HCT116 (cell line): Measurements from ENCODE around the gene ZEB2. TPM values are rescaled to one million over a fixed set of nuclear protein-coding genes. Genes with fewer than 3 reads are reported as not detected.

Source experiments
- ATAC-seq: fragments of 200-7000 bp; cut with Tn5 transposase; 2 replicates; pipeline ENCODE4 v1.9.1; 2020; ENCODE audit warnings: mild to moderate bottlenecking, moderate library complexity
- BruUV-seq: library from RNA; stranded (reverse); fragments of 400-500 nt; replicated peaks from 2 replicates; lab custom pipeline; 2021; lab: Mats Ljungman, UMichigan
- CTCF ChIA-PET: fragments of 300-600 bp; sonication (Branson Sonifier 250); formaldehyde crosslinking; loops from one replicate; lab custom pipeline; 2021; ENCODE audit warnings: antibody characterized with exemption; lab: Charles Lee
- POLR2A ChIA-PET: fragments of 300-600, 350-600 bp; sonication (Branson Sonifier 250); formaldehyde crosslinking; loops from one replicate; lab custom pipeline; 2021; ENCODE audit warnings: antibody characterized with exemption; lab: Charles Lee
- RAD21 ChIA-PET, 2 experiments: fragments of 300-600 bp; sonication (Branson Sonifier 250); formaldehyde crosslinking; loops; one replicate each; lab custom pipeline; 2023; ENCODE audit warnings: low total read pairs in 2 of 2; ENCODE audit not compliant: uncharacterized antibody in 2 of 2, unreplicated experiment in 2 of 2, low non-redundant PET in 1 of 2; lab: Charles Lee
- DNase-seq: peaks from one replicate; pipeline ENCODE4 v3.0.0-alpha.2; 2010; ENCODE audit warnings: low read depth, low spot score
- H2AFZ ChIP-seq: fragments of 200-600 bp; shearing (Covaris generic), sonication (generic); 2 replicates; pipeline ENCODE4 v1.6.1; 2017; ENCODE audit warnings: low read depth, mixed run types, mixed read lengths, antibody characterized with exemption, low read length; ENCODE audit not compliant: poor library complexity, severe bottlenecking
- H3K27ac ChIP-seq: 2 replicates; pipeline ENCODE4 v1.5.1; 2012; ENCODE audit warnings: low read depth, low read length
- H3K27me3 ChIP-seq: fragments of 200-600 bp; sonication (generic); 2 replicates; pipeline ENCODE4 v1.6.1; 2016; ENCODE audit warnings: mixed run types, low read length, mixed read lengths; ENCODE audit not compliant: insufficient read depth
- H3K36me3 ChIP-seq, 2 experiments: fragments of 200-500 bp in 1 of 2; fragments of 200-600 bp in 1 of 2; sonication (Bioruptor generic) in 1 of 2; sonication (generic) in 1 of 2; 2 replicates each; pipeline versions ENCODE4 v1.5.1 to v1.6.1; 2014 to 2016; ENCODE audit warnings: low read length in 2 of 2, inconsistent platforms in 1 of 2, mixed read lengths in 1 of 2, mixed run types in 1 of 2; ENCODE audit not compliant: insufficient read depth in 2 of 2, control insufficient read depth in 1 of 2
- H3K4me1 ChIP-seq, 2 experiments: fragments of 200-600 bp in 1 of 2; sonication (generic) in 1 of 2; 2 replicates each; pipeline versions ENCODE4 v1.5.1 to v1.6.1; 2012 to 2017; ENCODE audit warnings: low read length in 2 of 2, inconsistent platforms in 1 of 2, mild to moderate bottlenecking in 1 of 2, mixed read lengths in 1 of 2, mixed run types in 1 of 2, moderate library complexity in 1 of 2; ENCODE audit not compliant: insufficient read depth in 2 of 2, control insufficient read depth in 1 of 2
- H3K4me2 ChIP-seq: fragments of 200-600 bp; sonication (generic); 2 replicates; pipeline ENCODE4 v1.6.1; 2017; ENCODE audit warnings: mixed run types, low read length, mixed read lengths
- H3K4me3 ChIP-seq, 2 experiments: fragments of 200-600 bp in 1 of 2; sonication (generic) in 1 of 2; replicated peaks in 1 of 2; 2 replicates each; pipeline ENCODE4 v1.5.1; 2011 to 2016; ENCODE audit warnings: low read length in 2 of 2, control low read depth in 1 of 2, low read depth in 1 of 2, mild to moderate bottlenecking in 1 of 2, mixed read lengths in 1 of 2, mixed run types in 1 of 2
- H3K79me2 ChIP-seq: fragments of 200-600 bp; sonication (generic); 2 replicates; pipeline ENCODE4 v1.6.1; 2017; ENCODE audit warnings: mild to moderate bottlenecking, mixed run types, low read length, moderate library complexity, mixed read lengths; ENCODE audit not compliant: insufficient read depth
- H3K9ac ChIP-seq: fragments of 200-600 bp; sonication (generic); 2 replicates; pipeline ENCODE4 v1.6.1; 2016; ENCODE audit warnings: low read length, mixed read lengths
- H3K9me2 ChIP-seq: fragments of 200-600 bp; sonication (generic), shearing (Covaris generic); 2 replicates; pipeline ENCODE4 v1.6.1; 2017; ENCODE audit warnings: mixed run types, mild to moderate bottlenecking, moderate library complexity; ENCODE audit not compliant: insufficient read depth
- H3K9me3 ChIP-seq, 2 experiments: fragments of 200-500 bp in 1 of 2; fragments of 200-600 bp in 1 of 2; sonication (Bioruptor generic) in 1 of 2; sonication (generic) in 1 of 2; 2 replicates each; pipeline ENCODE4 v1.6.1; 2014 to 2017; ENCODE audit warnings: low read length in 2 of 2, mixed read lengths in 2 of 2, inconsistent platforms in 1 of 2, low read depth in 1 of 2, mild to moderate bottlenecking in 1 of 2, mixed run types in 1 of 2, moderate library complexity in 1 of 2; ENCODE audit not compliant: control insufficient read depth in 1 of 2, insufficient read depth in 1 of 2
- H4K20me1 ChIP-seq: fragments of 200-600 bp; sonication (generic), shearing (Covaris generic); 2 replicates; pipeline ENCODE4 v1.6.1; 2017; ENCODE audit warnings: mixed run types, mild to moderate bottlenecking, moderate library complexity; ENCODE audit not compliant: insufficient read depth
- ATF3 ChIP-seq: IDR thresholded peaks from 2 replicates; pipeline ENCODE4 v1.6.1; 2012
- CBX3 ChIP-seq: IDR thresholded peaks from 2 replicates; pipeline ENCODE4 v1.6.1; 2012; ENCODE audit warnings: low read depth
- CTCF ChIP-seq, 3 experiments: fragments of 200-600 bp in 1 of 3; sonication (generic) in 1 of 3; IDR thresholded peaks in 2 of 3; conservative IDR thresholded peaks in 1 of 3; 2 replicates each; pipeline ENCODE4 v1.5.1; 2012 to 2017; ENCODE audit warnings: low read depth in 2 of 3, low read length in 2 of 3, antibody characterized with exemption in 1 of 3, borderline replicate concordance in 1 of 3, control low read depth in 1 of 3, mild to moderate bottlenecking in 1 of 3, mixed read lengths in 1 of 3, mixed run types in 1 of 3, moderate library complexity in 1 of 3; ENCODE audit not compliant: insufficient read depth in 1 of 3
- EGR1 ChIP-seq: IDR thresholded peaks from 2 replicates; pipeline ENCODE4 v1.6.1; 2012; ENCODE audit warnings: low read depth
- ELF1 ChIP-seq: IDR thresholded peaks from 2 replicates; pipeline ENCODE4 v1.6.1; 2012; ENCODE audit warnings: low read depth, borderline replicate concordance
- EZH2 ChIP-seq: fragments of 200-600 bp; sonication (generic); IDR thresholded peaks from 2 replicates; pipeline ENCODE4 v1.6.1; 2017; ENCODE audit warnings: antibody characterized with exemption, mixed run types
- EZH2phosphoT487 ChIP-seq: fragments of 200-600 bp; IDR thresholded peaks from 2 replicates; pipeline ENCODE4 v1.6.1; 2018; ENCODE audit warnings: antibody characterized with exemption, borderline replicate concordance
- JUND ChIP-seq: IDR thresholded peaks from 2 replicates; pipeline ENCODE4 v1.6.1; 2012
- MAX ChIP-seq: IDR thresholded peaks from 2 replicates; pipeline ENCODE4 v1.6.1; 2012
- REST ChIP-seq: IDR thresholded peaks from 2 replicates; pipeline ENCODE4 v1.6.1; 2012; ENCODE audit warnings: low read depth
- SIN3A ChIP-seq: IDR thresholded peaks from 2 replicates; pipeline ENCODE4 v1.6.1; 2012; ENCODE audit warnings: low read depth
- SP1 ChIP-seq: IDR thresholded peaks from 2 replicates; pipeline ENCODE4 v1.6.1; 2012; ENCODE audit warnings: low read depth
- TCF7L2 ChIP-seq: IDR thresholded peaks from 2 replicates; pipeline ENCODE4 v1.7.0; 2011; ENCODE audit warnings: borderline replicate concordance, inconsistent platforms; ENCODE audit not compliant: insufficient read depth, insufficient read length; ENCODE audit errors: extremely low read depth
- YY1 ChIP-seq: IDR thresholded peaks from 2 replicates; pipeline ENCODE4 v1.6.1; 2011; ENCODE audit warnings: low read length, low read depth, moderate library complexity, mild to moderate bottlenecking; ENCODE audit not compliant: insufficient replicate concordance; ENCODE audit errors: extremely low read depth
- ZBTB33 ChIP-seq: IDR thresholded peaks from 2 replicates; pipeline ENCODE4 v1.6.1; 2011; ENCODE audit warnings: mild to moderate bottlenecking, low read length, moderate library complexity; ENCODE audit not compliant: insufficient replicate concordance; ENCODE audit errors: extremely low read depth
- ZFX ChIP-seq: fragments of 450-650 bp; IDR thresholded peaks from 2 replicates; pipeline ENCODE4 v1.6.1; 2017
- intact Hi-C: fragments of 100-400 bp; cut with micrococcal nuclease; formaldehyde crosslinking; loops from 2 replicates; pipeline ENCODE4 v1.10.0; 2022
- total RNA-seq: library from RNA; stranded (reverse); gene quantifications from one replicate; pipeline ENCODE4 v1.2.1, GENCODE V29; 2021; ENCODE audit not compliant: unreplicated experiment

Gene ZEB2
- total RNA-seq, 1 experiment from 2014 or later, result 0.81 TPM

GRCh38 chr2:144419218-144419617 is 100.7 kb downstream of the ZEB2 start:
- no peaks in the 10 kb centered on the region for H3K9me3 ChIP-seq
- H3K9me2 ChIP-seq, result no peaks in the 10 kb centered on the region
- H3K4me3 ChIP-seq, result no peak overlapping the region
- no peak overlapping the region for H3K4me2 ChIP-seq
- H4K20me1 ChIP-seq, result no peaks in the 10 kb centered on the region
- ChIA-PET CTCF (no interaction called here), RAD21 (no interaction called here), POLR2A (no interaction called here)
- TF ChIP-seq EZH2 (no peak), YY1 (no peak), SIN3A (no peak), ATF3 (no peak), ZBTB33 (no peak), SP1 (no peak), ZFX (no peak), MAX (no peak), CTCF (IDR thresholded peaks at IDR 0.05 in 2 of 3, conservative IDR thresholded peaks at IDR 0.05 in 1 of 3; ENCODE audit: borderline replicate concordance in 1 of 3, insufficient read depth in 1 of 3, low read depth in 2 of 3, low read length in 2 of 3) (no peak), ELF1 (no peak), EZH2phosphoT487 (no peak), TCF7L2 (no peak), EGR1 (no peak), JUND (no peak), CBX3 (no peak), REST (no peak)
- no peak for ATAC-seq
- no peaks in the 10 kb centered on the region for H3K27me3 ChIP-seq
- intact Hi-C loops, result no loop called here
- no peak overlapping the region for H3K27ac ChIP-seq
- no peak for DNase-seq
- H2AFZ ChIP-seq, result no peak overlapping the region
- no peak overlapping the region for H3K9ac ChIP-seq
- no peaks in the 10 kb centered on the region for H3K4me1 ChIP-seq
- no TSS peak for BruUV-seq
- H3K79me2 ChIP-seq, result no peaks in the 10 kb centered on the region
- H3K36me3 ChIP-seq, result no peaks in the 10 kb centered on the region
